Activated CD4-positive, alpha-beta T cell treated with anti-CD3 and anti-CD28 coated beads, Interleukin-2, amount 50 U/mL, for 16 hours (primary cell): ENCODE data around the gene FHL1.
"Not testable (repeated sequence)": the region's sequence is repeated elsewhere in the genome, so short reads cannot be mapped to it uniquely, and the experiment has no call there.

Source experiments
- DNase-seq: peaks from one replicate; pipeline ENCODE4 v3.0.0-alpha.2; 2020

FHL1 gene

GRCh38 chrX:136211766-136212556 lies 64.6 kb downstream of the FHL1 start:
- no peak for DNase-seq

DNA sequence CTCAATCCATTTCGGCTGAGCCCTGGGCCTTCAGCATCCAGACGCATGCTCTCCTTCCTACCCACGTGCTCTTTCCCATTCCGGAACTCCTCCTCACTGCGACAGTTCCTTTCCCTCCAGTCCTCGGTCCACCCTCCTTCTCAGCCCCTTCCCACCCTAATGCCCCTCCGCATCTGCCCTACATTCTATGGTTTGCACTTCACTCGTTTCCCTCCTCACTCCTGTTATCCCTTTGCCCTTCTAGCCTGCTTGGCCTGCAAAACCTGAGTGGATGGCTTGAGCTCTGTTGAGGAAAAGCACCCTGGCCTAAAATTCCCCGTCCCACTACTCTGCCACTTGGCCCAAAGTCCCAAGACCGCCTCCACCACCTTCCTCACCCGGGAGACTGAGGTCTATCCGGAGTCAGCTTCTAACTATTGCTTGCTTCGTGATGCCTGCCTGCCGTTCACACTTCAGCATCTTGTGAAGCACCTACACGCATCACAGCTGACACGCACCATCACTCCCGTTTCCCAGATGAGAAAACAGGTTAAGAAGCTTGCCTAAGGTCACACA lies 65.3 kb downstream of the FHL1 start:
- no peak for DNase-seq

- DNase-seq: no peak
These were observed 67.2 kb downstream of the FHL1 start for GRCh38 chrX:136214551-136214950.

GRCh38 chrX:136215559-136215958 lies 68.2 kb downstream of the FHL1 start:
- no peak for DNase-seq

DNA sequence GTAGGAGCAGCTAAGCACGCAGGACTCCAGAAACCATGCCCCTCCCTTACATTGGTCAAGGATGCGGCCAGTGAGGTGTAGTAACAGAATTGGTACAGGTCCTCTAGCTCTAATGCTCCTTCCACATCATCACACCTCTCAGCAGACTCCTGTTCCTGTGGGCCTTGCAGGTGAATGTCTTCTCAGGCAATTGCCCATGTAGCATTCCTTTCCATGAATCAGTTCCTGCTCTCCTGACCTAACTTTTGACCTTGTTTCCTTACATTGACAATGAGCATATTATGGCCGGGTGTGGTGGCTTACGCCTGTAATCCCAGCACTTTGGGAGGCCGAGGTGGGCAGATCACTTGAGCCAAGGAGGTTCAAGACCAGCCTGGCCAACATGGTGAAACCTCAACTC lies 72.6 kb downstream of the FHL1 start:
- DNase-seq: no peak

- DNase-seq: no peak
These were observed 73.2 kb downstream of the FHL1 start for GRCh38 chrX:136220540-136220939.

DNA sequence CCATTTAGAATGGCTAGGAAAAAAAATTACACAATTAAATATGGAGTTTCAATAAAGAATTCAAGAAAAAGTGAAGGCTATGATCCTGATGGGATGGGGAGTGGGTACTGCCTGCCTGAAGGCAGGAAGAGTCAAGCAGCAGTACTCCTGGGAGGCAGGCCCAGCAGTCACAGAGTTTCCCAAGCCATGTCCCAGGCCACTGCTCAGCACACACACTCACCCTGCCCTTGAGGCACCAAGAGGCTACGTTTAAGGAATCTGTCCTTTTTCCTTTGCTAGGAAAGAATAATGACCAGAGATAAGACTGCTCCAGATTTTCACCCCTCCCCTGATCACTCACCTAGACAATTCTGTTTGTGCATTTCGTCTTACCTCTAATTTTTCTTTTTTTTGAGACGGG lies 73.6 kb downstream of the FHL1 start:
- no peak for DNase-seq

DNA sequence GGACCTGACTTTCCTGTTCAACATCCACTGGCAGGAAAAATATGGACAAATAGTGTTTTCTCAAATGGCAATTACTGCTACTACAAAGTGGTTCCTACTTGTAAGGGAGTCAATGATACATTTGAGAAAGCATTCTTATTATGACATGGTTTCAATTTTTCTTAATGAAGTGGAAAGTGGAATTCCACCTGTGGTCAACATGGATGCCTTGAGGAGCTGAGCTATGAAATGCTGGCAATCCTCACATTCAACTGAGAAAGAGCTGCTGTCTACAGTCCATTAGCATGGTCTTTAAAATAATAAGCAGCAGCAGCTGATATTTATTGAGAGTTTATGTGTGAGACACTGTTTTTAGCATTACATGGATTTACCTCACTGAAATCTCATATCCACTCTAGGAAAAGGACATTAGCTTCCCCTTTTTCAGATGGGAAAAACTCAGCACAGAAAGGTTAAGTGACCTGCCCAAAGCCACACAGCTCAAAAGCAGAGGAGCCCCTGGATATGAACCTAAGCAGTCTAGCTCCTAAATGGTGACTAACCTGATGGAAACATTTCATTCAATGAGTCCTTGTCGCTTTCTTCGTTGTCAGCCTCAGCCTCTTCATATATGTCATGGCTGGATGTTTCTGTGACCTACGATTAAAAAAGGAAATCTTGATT lies 74.6 kb downstream of the FHL1 start:
- DNase-seq: no peak

DNA sequence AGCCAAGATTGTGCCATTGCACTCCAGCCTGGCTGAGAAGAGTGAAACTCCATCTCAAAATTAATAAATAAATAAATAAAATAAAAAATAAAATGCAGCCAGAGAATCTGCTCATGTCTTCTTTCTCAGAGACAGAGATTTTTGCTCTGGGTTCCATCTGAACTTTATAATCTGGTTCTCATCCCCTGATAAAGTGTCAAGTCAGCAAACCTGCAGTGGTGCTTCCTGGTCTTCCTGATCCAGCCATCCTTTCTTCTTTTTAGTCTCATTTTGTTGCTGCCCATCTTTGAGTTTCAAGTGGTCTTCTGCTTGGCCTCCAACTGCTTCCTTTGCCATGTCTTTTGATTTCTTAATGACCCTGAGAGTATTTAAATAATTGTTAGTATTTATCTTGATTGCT lies 79.7 kb downstream of the FHL1 start:
- no peak for DNase-seq

DNA sequence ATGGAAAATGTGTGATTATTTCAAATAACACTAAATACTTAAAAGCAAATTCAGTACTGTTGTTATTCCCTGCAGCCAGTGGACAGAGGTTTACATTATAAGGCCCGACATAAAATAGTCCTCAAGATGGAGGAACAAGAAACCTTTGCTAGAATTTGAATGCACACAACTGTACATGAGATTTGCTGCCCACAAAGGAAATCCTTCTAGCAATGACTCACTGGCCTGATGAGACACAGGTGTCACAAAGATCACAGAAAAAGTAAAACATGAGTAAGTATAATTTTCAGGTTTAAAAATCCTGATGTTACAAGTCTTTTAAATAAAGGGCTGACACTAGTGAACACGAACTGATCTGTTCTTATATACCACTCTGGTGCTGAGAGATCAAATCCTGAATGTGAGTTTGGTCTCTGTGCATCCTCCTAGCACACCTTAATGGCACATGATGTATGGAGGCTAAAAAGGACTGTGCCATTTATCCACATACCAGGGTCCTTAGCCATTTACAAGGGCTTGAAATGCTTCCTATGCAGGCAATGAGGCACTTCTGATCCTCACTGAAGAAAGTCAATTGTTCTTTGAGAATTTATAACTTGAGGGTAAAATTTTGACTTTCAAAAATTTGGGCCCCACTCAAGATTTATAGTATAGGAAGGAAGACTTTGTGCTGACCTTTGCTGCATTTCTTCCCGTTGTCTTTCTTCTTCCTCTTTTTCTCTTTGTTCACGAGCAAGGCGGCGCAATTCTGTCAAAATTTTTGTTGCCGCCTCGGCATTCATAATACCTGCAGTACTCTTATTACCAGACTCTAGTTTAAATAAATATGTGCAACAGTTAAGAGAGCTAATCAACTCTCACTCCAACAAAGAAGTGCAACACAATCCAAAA lies 80.9 kb downstream of the FHL1 start:
- peak; percentile 61 for DNase-seq

- no peak for DNase-seq
These were observed 81.5 kb downstream of the FHL1 start for GRCh38 chrX:136228839-136229207.

GRCh38 chrX:136237074-136237473 lies 89.7 kb downstream of the FHL1 start:
- DNase-seq: no peak

DNA sequence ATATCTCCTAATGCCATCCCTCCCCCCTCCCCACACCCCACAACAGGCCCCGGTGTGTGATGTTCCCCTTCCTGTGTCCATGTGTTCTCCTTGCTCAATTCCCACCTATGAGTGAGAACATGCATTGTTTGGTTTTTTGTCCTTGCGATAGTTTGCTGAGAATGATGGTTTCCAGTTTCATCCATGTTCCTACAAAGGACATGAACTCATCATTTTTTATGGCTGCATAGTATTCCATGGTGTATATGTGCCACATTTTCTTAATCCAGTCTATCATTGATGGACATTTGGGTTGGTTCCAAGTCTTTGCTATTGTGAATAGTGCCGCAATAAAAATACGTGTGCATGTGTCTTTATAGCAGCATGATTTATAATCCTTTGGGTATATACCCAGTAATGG lies 90.5 kb downstream of the FHL1 start:
- DNase-seq: not testable (repeated sequence)

GRCh38 chrX:136246201-136246600 lies 98.9 kb downstream of the FHL1 start:
- no peak for DNase-seq

- no peak for DNase-seq
These were observed 103.1 kb downstream of the FHL1 start for GRCh38 chrX:136250191-136251040.

GRCh38 chrX:136251041-136251991 lies 104.0 kb downstream of the FHL1 start, which contains the start of gene MAP7D3:
Gene MAP7D3, minus strand, starts transcription at chrX:136251400. Its CDS starts 42 bp downstream, at chrX:136251358.
- peak; percentile 67 for DNase-seq

- DNase-seq: no peak
These were observed 108.2 kb downstream of the FHL1 start for GRCh38 chrX:136255541-136255940.

- DNase-seq: no peak
These were observed 108.7 kb downstream of the FHL1 start for GRCh38 chrX:136256026-136256425.

- DNase-seq: no peak
These were observed 111.6 kb downstream of the FHL1 start for GRCh38 chrX:136258951-136259350.

DNA sequence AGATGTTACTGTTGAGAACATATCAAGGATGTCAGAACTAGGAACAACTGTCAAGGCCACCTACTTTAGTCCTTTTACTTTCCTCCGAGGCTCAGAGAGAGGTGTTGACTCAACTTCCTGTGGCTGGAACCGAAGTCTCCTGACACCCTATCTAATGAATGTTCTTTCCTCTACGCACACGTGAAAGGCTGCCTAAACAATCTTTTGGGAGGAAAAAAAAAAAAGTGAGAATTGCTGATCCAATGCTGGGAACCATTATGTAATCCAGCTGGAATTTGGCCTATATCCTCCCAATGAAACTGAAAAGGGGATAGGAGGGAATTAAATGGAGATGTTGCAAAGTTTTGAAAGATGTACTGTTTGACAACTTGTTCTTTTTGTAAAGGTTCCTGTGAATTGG lies 112.2 kb downstream of the FHL1 start:
- DNase-seq: peak; percentile 46

DNA sequence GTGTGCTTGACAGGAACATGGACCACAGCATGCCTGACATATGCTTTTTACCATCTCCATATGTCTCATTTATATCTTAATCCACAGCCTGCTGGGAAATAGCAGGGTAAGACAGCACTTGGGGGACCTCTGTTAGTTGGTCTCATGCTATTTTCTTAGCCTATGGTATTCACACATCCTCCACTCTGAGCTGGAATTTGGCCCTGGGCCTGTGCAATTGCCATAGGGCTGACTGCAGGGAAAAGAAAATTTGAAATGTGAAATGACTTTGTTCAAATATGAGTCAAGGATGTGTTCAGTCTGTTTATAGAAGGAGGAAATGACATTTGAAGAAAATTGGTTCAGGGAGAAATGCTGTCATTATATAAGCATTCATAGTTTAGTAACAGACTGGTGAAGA lies 113.4 kb downstream of the FHL1 start:
- no peak for DNase-seq
